Measurements from ENCODE around the gene CERK.
A peak's percentile ranks its signal among the peaks of the same experiment; 100 is the strongest.
"Not testable (repeated sequence)": the region's sequence is repeated elsewhere in the genome, so short reads cannot be mapped to it uniquely, and the experiment has no call there.

CERK gene

DNA sequence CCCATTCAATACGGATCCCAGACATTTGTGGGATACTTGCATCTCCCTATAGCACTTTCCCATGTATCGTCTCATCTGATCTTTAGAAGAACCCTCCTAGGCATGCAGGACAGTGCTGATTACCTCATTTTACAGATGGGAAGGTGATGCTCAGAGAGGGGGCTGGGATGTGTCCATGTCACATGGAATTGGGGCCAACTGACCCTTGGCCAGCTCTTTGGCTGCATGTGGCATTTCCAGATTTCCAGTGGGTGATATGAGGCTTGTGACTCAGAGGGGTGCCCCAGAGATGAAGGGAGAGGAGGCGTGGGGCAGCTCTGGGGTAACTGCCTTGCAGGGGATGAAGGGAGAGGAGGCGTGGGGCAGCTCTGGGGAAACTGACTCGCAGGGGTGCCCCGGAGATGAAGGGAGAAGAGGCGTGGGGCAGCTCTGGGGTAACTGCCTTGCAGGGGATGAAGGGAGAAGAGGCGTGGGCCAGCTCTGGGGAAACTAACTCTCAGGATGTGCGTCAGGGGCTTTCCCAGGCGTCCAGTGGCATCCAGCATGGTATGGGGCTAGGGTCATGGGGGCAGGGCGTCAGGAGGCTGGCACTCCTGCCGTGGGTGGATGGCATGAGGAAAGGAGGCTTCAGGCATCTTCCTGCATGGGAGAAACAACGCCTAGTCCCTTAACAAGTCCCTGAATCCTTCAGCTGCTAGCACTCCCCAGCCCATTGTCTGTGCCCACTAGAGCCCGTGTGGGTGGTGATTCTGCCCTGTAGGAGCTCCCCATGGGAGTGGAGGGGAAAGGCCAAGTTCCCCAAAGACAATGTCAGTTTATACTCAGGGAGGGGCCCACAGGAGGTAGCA lies 11.9 kb upstream of the CERK start:
- no peak for DNase-seq (ENCODE audit: low read depth in 3 of 3, low spot score in 1 of 3)

DNA sequence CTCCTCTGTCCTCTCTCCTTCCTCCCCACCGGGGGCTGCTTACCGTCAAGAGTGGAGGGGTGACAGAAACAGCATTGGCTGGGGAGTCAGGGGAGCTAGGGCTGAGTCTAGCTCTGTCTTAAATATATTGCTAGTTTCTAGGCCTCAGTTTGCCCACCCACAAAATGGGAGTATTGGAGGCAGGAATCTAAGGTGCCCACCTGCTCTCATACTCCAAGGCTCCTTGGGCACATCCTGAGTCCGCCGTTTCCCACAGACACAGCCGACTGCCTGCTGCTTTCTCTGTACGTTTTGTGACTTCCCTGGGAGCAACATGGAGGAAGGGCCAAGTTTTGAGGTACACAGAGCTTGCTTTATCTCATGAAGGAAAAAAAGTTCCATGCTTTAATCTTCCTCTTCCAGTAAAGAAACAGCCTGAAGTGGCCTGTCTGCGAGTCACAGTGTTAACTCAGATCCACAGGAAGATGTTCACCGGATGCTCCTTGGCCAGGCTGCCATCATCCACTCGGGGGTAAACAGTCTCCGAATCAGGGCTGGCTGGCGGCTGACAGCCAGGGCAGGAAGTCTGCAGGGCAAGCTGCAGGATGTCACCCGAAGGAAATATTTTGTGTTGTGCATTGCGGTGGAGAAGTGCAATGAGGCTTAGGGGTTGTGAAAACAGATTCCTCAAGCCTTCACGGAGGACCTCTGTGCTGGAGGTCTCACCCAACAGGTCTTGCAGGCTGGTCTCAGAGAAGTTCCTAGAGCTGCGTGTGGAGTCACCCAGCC lies 11.0 kb upstream of the CERK start:
- DNase-seq (ENCODE audit: low read depth in 3 of 3, low spot score in 1 of 3), result peak in 2 of 3 donors; percentile 50 to 75

DNA sequence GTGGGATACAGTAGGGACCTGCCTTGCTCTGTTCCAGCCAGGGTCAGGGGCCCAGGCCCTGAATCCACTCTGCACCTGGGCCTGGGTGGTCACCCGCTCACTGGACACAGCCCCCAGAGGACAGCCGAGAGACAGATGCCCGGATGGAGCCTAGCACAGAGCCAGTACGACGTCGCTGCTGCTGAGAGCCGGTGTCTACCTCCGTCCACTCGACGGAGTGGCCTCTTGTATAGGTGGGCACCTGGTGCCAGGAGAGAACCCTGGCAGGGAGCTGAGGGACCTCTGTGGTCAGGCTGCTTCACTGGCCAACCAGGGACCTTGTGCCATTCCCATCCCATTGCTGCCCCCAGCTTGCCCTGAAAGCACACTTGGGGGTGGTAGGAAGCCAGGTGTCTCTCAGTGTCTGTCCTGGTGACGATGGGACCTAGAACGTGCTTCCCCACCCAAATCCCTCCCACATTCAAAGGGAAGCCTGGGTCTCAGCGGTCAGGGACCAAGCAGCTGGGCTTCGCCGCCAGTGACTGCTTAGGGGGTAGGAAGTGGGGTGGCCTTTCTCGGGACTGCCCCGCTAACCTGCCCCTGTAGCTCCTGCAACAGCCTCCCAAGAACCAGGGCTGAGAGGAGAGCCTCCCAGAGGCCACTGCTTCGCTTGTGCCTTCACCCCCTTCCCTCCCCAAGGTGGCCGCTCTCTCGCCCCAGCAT lies 10.3 kb upstream of the CERK start:
- DNase-seq (ENCODE audit: low read depth in 3 of 3, low spot score in 1 of 3), result no peak

DNA sequence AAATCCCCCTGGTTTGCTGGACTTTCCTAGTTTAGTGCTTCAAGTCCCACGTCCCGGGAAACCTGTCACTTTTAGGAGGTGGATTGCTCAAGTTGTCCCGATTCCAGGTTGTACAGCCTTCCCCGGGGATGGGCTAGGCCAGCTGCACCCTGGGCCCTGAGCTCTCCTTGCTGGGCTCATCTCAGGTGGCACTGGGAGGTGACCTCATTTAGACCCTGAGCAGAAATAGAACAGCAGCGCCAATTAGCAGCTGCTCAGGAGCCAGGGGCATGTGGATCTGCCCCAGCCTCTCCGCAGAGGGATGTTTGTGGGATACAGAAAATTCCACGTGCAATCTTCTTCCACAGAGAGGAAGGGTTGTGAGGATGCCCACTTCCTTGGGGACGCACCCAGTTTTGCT lies 9.6 kb upstream of the CERK start:
- no peak for DNase-seq (ENCODE audit: low read depth in 3 of 3, low spot score in 1 of 3)

DNA sequence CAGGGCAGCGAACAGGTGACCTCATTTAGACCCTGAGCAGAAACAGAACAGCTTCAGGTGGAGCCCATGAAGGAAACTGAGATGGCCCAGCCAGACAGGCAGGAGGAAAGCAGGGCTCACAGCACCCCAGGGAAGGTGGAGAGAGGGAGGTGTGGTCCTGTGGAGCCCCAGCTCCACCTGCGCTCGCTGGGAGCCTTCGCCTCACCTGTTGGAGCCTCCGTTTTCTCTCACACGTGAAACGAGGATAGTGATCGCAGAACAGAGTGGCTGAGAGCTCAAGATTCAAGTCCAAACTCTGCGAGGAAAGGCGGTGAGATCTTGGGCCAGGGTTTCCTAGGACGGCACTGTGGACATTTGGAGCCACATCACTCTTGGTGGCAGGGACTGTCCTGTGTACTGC lies 8.6 kb upstream of the CERK start:
- DNase-seq (ENCODE audit: low read depth in 3 of 3, low spot score in 1 of 3), result no peak

DNA sequence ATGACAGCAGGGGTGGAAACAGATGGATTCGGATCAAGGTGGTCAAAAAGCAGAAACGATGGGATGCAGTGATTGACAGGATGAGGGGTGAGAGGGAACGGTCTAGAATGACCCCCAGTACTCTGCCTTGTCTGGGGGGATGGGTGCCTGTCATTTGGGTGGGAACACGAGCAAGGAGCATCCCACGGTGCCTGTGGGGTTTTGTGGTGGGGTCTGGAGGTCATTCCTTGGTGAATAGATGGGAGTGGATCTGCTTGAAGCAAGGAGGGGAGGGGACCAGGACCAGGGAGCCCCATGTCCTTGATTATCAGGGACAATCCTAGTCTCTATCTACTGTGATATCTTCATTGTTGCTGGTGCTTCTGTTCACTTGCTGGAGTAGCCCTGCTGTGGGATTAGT lies 8.1 kb upstream of the CERK start:
- no peak for DNase-seq (ENCODE audit: low read depth in 3 of 3, low spot score in 1 of 3)

DNA sequence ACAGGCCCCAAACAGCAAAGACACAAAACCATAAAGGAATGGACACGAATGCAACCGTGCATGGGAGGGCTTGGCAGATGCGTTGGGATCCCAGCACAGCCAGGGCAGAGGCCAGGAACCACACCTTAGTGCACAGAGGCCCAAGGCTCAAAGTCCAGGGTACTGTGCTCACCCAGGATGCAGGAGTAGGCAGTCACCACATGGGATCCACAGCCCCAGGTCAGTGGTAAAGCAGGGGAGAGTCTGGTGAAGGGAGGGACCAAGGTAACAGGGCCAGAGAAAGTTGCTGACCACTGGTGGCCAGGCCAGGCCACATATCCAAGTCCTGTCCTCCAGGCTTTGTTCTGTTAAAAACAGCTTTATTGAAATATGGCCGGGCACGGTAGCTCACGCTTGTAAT lies 6.5 kb upstream of the CERK start:
- no peak for DNase-seq (ENCODE audit: low read depth in 3 of 3, low spot score in 1 of 3)

DNA sequence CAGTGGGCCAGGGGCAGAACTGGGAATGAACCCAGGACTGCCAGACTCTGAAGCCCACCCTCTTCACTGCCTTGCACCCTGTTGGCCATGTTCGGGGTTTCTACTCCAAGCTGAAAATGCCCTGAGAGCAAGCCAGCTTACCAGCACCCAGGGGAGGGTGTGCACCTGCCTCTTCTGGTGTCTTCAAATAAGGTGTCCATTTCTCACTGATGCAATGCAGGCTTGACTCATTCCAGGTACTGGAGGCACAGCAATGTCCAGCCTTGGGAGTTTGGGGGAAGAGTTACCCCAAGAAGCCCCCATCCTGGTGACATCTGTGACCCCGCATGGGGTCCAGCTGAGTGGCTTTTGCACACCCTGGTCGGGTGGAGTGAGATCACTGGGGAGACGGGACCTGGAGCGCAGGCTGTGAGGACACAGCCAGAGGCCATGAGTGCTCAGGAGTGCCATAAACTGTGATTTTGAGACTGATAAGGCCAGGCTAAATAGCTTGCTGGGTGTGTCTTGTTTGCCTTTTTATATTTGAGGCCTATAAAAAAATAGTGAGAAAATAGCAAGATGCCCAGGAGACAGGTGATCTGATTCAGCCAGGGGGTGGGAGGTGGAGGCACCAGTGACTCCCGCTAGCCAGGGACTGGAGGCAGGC lies 4.6 kb upstream of the CERK start:
- DNase-seq (ENCODE audit: low read depth in 3 of 3, low spot score in 1 of 3), result no peak

DNA sequence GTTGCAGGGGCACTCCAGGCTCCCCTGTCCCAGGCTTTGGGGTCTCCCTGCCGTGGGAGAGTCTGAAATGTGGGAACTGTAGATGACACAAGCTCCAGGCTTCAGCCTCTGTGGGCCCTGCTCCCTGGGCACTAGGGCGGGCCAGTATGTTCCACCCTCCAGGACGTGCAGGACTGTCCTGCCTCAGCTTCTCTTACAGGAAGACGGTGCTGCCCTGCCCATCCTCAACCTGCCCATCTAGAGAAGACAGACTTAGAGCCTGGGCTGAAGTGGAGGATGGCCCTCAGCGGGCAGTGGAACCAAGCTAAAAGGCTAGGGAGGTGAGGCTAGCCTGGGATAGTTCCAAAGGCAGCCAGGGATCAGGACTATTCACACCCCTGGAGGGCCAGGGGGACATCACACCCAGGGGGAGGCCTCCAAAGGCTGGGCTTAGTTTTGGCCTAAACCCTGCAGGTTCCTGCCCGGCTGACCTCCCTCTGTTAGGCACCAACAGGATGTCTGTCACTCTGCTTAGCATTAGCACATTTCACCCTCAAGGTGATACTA lies 4.0 kb upstream of the CERK start:
- no peak for DNase-seq (ENCODE audit: low read depth in 3 of 3, low spot score in 1 of 3)

DNA sequence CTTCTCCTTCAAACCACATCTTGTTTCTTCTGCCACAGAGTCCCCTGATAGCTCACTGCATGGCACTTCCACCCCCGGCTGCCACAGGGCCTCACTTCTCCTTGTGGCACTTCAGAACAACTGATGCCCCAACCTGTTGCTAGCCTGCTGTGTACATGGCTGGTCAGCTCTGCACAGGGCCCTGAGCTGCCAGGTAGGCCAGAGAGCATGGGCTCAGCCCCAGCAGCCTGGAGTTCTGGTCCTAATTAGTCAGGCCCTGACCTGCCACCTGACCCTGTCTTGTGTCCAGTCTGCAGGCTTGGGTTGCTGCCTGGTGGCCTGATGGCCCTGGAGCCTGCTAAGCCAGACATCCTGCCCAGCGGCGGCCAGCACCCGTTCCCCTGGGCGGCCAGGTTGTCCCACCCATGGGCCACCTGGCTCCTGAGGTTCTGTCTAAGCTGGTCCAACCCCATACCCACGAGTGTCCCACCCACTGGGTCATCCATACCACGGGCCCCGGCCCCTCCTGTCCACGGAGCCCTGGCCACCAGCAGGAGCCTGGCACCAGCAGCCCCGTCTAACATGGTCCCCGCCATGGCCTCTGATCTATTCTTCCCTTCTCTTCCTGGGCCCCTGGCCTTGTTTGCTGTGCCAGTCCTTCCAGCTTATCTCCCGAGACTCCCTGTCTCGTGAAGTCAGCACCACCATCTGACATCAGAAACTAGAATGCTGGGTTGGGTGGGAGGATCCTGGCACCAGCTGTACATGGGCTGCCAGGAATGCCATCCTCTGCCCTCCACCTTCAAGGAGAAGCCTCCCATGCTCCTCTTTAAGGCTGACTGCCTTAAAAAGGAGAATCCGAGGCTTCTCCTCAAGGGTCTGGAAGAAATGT lies 3.1 kb upstream of the CERK start:
- DNase-seq (ENCODE audit: low read depth in 3 of 3, low spot score in 1 of 3), result no peak

DNA sequence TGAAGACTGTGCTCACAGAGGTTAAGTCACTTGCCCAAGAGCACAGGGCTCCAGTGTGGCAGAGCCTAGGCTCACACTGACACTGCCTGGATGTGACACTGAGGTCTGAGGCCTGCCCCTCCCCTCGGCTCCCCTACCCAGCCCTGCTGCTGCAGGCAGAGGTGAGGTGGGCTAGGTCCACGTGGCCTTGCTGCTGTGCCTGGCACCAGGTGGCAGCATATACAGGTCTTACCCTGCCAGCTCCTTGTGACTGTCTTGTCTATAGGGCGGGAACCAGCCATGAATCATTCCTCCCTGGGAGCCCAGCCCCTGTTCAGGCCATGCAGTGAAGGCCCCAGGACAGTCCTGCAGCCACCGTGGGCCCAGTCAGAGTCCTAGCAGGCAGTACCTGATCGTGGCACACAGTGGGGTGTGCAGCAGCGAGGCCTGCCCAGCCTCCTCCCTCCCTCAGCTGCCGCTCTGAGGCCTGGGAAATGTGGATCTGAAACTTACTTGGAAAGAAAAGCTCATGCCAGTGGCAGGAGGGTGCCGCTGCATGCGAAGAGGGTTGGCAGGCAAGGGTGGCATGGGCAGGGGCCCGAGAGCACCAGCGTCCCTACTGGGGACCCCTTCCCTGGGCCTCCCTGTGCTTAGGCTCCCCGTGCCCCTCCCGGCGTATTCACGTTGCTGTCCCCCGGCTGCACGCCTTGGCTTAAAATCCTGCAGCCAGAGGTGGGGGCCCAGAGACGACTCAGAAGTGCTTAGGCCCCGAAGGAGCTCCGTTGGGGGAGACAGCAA lies 1.2 kb upstream of the CERK start:
- DNase-seq (ENCODE audit: low read depth in 3 of 3, low spot score in 1 of 3), result peak in 1 of 3 donors; percentile 71

DNA sequence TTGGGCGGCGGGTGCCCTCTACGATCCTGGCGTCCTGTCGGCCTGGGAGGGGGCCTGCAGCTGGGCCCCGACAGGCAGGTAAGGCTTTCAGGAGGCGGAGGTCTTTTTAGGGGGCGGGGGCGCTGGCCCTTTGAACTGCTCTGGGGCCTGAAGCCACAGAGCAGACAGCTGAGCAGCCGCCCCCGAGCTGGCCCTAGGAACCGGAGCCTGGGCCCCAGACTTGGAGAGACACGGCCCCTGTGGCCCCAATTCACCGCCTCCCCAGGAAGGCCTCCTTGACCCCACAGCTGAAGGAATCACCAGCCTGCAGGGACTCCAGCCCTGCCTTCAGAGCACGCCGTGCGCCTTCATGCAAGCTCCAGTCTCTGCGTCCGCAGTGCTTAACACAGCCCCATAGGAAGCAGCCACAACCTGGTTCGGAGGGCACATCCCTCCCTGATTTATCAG lies 618 bp upstream of the CERK start:
- no peak for DNase-seq (ENCODE audit: low read depth in 3 of 3, low spot score in 1 of 3)

DNA sequence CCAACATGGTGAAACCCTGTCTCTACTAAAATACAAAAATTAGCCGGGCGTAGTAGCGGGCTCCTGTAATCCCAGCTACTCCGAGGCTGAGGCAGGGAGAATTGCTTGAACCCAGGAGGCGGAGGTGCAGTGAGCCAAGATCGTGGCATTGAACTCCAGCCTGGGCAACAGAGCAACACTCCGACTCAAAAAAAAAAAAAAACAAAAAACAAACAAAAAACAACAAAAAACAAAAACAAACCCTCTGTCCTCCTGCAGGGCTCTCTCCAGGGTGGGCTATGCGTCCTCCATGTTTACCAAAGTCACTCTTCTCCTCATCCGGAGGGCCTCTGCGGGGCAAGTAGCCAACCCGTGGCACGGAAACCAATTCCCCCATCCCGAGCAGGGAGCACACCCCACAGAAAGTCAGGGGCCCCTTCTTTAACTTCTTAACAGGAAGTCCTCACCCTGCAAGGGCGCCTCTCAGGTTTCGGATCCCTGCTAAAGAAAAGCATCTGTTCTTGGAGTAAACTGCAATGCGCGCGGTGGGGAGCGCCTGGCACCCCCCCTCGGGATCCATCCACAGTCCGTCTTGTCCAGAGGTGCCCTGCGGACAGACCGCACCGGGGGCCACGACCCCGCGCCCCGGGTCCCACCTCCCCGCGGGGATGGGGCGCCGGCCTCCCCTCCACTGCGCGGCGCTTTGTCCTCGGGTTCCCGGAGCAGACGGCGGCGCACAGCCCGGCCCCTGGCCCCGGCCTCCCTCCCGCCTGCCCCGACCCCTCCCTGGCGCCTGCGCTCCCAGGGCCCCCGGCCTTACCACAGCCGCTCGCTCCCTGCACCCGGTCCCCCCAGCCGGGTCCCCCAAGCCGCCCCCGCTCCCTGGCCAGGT lies 712 bp downstream of the CERK start:
- peak in 1 of 3 donors; percentile 18 for DNase-seq (ENCODE audit: low read depth in 3 of 3, low spot score in 1 of 3)

DNA sequence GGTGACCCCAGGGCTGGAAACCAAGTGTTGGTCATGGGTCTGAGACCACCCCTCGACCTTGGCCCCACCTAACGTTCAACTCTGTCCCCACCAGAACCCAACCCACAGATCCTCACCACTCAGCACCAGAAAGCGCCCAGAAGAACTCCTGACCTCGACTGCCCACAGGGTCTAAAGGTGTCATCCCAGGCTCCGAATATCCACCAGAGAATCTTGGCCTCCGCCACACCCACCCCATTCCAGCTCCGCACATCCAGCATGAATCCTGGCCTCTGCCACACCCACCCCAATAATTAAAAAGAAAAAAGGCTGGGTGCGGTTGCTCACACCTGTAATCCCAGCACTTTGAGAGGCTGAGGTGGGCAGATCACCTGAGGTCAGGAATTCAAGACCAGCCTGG lies 1.3 kb downstream of the CERK start:
- no peak for DNase-seq (ENCODE audit: low read depth in 3 of 3, low spot score in 1 of 3)

DNA sequence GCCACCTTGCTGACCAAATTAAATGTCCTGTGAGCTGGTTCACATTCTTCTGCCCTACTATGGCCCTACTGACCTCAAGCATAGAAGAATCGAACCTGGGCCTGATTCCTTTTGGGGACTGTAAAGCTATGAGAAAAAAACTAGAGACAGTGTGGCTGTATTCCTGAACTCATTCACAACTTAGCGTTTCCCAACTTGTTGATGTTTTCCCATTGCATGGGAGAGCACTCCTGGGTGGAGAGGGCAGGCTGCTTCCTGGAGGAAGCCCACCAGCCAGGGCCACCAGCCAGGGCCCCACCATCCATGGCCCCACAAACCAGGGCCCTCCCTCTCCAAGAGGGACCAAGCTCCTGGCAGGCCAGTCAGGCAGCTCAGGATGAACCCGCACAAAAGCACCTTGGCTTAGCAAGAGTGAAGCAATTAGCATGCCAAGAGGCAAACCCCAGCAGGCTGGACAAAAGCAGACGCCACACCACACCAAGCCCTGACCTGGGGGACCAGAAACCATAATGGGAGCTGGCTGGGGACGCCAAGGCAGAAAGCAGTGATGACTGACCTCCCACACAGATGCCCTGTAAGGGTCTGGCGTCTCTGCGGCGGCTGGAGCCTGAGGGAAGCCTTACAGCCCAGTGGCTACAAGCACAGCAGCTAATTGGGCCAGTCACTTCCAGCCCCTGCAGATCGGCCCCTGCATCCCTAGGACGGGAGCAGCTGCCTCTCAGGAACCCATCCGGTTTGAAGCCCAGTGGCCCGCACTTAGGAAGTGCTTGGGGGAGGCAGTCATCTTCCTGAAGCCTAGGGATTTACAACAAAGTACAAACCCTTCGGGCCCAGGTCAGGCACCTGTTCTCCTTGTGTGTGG lies 2.1 kb downstream of the CERK start:
- DNase-seq (ENCODE audit: low read depth in 3 of 3, low spot score in 1 of 3), result no peak

DNA sequence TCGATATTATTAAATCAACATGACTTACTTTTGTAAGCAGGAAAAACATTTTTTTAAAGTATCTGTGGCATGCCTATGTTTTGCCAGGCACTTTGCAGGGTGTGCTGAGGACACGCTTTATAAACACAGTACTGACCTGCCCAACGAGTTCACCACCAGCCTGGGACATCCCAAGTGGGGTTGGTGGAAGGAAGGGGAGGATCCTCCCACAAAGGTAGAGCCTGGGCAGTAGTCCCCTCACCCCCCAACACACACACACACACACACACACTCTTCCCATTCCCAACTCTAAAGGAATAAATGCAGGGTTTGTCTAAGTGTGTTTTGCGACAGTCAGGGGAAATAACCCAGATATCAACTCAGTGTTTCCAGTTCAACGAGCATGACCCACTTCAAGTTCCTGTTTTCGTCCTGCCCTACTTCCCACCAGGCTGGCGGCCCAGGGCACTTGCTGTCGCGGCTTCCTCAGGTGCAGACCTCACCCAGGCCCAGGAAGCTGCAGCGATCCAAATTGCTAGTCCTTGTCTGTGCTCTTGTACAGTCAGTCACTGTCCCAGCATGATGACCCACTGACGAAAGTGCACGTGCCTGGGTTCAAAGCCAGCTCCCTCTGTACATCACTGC lies 3.1 kb downstream of the CERK start:
- peak; percentile 29 to 75 (median 56) for DNase-seq (ENCODE audit: low read depth in 3 of 3, low spot score in 1 of 3)

DNA sequence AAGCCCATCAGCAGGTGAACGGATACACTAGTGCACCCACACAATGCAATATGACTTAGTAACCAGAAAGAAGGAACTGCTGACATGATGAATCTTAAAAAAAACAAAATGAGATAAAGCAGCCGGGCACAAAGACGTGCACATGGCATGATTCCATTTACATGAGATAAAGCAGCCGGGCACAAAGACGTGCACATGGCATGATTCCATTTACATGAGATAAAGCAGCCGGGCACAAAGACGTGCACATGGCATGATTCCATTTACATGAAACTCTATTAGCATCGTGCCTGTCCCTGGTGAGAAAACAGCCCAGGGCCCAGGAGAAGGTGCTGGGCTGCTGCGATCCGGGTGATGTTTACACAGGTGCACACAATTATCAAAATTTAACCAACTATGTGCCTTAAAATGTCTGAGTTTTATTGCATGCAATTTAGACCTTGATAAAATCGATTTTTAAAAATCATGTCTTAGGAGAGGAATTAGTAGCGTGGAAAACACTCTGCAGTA lies 3.8 kb downstream of the CERK start:
- DNase-seq (ENCODE audit: low read depth in 3 of 3, low spot score in 1 of 3), result not testable (repeated sequence)
